NCI-H187 (cell line): Measurements from ENCODE around the gene SYNC.
A peak's percentile ranks its signal among the peaks of the same experiment; 100 is the strongest.
"Not testable (repeated sequence)": the region's sequence is repeated elsewhere in the genome, so short reads cannot be mapped to it uniquely, and the experiment has no call there.

ENCODE experiments used
- DNase-seq, 2 experiments: peaks; one replicate each; lab custom pipeline; 2025; lab: John Stamatoyannopoulos, UW

SYNC gene

DNA sequence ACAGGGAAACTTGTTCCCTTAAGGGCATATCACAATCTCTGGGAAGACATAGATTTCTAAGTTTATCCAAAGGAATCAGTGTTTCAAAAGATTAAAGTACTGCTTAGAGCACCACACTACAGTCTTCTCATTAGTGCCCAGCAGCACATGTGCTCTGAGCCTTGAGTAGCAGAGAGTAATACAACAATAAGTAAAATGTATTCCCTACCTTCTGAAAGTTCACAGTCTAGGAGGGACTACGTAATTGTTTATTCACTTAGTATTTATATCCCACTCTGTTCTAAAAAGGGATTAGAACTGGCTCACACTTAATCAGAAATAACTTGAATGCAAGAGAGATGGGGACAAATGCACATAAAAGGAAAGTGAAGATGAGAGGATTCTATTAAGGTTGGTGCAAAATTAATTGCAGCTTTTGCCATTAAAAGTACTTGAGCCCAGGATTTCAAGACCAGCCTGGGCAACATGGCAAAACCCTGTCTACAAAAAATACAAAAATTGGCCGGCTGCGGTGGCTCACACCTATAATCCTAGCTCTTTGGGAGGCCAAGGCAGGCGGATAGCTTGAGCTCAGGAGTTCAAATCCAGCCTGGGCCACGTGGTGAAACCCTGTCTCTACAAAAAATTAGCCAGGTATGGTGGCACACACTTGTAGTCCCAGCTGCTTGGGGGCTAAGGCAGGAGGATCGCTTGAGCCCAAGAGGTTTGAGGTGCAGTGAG lies 9.0 kb downstream of the SYNC start:
- no peak for DNase-seq

DNA sequence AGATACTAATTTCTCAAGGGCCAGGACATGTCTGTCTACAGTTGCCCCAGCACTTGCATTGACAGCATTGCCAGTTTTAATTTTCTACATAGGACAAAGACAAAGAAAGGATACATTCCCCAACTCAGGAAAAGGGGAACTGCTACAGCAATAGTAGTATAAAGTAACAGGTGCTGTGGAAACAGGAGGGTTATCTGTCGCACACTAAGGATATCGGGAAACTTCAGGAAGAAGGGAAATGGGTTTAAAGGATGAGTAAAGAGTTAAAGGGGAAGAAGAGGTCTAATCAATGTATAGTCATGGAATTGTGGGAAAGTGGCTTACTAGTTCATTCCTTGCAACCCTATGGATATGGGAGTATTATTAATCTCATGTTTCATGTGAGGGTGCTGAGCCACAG lies 16.2 kb downstream of the SYNC start:
- DNase-seq: no peak

DNA sequence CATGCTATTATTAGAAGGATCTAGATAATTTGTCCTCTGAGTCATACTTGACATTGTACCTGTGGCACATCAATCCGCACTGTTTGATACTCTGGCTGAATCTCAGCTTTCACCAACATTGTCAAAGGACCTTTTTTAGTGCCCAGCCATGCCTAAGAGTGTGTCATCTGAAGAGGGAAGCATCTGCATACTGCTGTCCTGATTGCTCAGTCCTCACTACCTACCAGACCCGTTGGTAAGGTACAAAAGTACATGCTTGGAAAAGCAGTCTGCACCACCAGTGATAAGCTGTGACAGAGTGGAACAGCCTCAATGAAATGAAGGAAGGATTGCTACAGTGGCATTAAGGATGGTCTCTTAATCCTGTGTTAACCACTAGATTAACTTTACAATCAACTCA lies 17.1 kb downstream of the SYNC start:
- no peak for DNase-seq

DNA sequence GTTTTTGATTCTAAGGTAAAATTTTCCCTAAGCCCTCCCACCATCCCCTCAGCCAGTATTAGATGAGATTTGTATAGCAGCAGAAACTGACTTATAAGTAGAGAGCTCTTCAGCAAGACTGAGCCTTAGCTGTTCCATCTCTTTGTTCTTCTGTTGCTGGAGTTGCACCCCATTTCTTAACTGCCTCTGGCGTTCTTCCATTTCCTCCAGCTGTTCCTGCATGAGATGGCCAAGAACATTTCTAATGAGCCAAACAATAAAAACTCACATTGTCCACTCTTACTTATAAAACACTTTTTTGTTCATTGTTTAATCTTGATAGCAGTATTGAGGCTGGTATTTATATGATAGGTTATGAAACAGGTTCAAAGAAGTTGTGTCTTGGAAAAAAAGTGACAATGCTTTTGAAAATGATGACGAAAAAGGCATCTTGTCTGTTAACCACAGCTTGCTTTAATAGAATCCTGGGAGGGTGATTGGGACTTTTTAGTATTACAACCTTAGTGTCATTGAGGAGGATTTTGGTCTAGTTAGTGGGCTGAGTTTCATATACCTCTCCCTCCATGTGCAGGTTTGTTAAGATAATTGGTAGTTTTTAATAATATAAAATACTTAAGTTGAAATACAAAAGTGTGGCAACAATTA lies 18.3 kb downstream of the SYNC start:
- DNase-seq: no peak

DNA sequence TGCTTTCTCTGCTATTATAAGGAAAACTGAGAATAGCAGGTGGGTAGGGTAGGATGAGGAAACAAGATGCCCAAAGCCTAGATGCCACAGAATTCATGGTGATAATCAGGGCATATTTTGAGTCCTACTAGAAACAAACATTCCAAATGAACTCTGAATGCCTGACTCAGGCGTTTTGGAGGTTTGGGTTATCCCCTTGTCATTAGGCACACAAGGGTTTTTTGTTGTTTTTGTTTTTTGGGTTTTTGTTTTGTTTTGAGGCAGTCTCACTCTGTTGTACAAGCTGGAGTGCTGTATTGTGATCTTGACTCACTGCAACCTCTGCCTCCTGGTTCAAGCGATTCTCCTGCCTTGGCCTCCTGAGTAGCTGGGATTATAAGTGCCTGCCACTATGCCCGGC lies 19.2 kb downstream of the SYNC start:
- DNase-seq: no peak

DNA sequence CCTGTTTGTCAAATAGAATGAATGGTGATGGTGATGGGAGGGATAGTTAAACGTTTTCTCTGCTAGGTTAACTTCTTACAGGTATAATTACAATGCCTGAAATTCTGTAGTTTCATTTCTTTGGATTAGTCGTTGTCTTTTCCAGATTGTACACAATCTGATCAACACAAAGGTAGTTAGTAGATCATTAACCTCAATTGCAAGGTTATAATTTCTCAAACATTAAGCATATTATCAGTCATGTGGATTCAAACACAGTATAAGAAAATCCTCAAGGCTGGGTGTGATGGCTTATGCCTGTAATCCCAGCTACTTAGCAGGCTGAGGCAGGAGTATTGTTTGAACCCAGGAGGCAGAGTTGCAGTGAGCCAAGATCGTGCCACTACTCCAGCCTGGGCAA lies 20.6 kb downstream of the SYNC start:
- DNase-seq: no peak

DNA sequence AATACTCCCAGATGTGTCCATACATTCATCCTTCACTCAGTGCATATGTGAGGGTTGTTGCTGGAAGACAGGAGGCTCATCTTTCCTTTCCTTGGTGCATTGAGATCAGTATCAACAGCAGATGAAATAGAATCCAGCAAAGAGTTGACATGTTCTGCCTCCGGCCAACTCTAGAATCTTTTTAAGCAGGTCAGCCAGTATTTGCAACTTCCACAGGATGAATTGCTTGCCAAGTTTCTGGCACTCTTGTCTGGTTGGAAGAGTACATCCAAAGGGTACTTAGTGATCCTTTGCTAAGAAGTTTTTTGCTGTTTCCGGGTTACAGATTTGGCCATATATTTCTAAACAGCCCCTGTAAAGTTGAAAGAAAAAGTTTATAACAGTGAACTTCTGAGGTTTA lies 21.1 kb downstream of the SYNC start:
- DNase-seq: no peak

DNA sequence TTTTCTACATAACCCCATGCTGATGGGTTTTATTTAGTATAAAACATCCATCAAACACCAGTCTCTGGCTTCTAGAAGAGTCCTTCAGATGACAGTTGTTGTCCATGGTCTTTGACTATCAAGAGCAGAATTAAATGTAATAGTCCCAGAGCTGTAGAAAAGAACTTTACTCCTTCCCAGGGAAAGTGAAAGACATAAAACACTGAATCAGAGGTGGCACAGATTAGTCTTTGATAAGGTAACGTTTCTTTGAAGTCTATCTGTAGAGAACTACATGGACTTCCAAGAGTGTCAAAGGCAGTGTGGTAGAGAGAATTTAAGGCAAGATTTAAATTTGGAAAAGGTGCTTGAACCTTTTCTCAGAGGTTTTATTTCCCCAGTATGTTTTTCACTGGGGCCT lies 21.9 kb downstream of the SYNC start:
- no peak for DNase-seq

DNA sequence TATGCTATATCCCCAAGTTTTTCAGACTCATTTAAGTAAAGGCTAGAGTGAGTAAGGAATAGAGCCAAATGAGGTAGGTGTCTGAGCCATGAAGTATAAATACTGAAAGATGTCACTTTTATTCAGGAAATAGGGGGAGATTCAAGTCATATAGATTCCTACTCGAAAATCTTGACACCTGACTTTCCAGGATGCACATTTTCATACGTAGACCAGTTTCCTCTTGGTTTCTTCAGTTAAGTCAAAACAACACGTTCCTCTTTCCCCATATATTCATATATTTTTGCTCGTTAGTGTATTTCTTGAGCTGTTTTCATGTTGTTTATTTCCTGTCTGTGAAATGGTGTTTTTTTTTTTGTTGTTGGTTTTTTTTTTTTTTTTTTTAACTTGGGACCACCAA lies 22.6 kb downstream of the SYNC start:
- not testable (repeated sequence) for DNase-seq

DNA sequence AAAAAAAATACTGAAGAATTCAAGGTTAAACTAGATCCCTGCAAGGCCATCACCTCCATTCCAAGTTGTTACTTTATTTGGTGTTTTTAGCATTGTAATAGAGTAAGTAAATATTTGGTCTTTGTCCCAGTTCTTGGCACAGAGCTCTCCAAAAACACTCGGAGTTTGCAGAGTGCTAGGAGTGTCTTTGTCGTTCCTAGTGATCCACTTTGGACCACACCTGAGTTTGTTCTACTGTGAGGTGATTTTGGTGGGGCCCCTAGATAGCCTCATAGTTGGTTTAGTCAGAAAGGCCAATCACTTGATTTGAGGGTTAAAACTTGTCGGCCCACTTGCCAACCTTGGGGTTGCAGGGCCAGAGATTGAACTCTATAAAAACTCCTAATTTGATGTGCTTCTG lies 25.6 kb downstream of the SYNC start:
- DNase-seq: no peak

DNA sequence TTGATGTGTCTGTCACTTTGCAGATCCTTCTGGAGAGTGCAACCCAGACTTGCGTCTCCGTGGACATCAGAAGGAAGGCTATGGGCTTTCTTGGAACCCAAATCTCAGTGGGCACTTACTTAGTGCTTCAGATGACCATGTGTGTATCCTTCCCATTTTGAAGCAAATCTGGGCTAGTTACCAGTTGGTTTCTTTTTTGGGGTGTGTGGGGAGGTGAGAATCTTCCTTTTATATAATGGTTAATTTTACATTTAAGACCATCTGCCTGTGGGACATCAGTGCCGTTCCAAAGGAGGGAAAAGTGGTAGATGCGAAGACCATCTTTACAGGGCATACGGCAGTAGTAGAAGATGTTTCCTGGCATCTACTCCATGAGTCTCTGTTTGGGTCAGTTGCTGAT lies 33.9 kb downstream of the SYNC start:
- DNase-seq: not testable (repeated sequence)

DNA sequence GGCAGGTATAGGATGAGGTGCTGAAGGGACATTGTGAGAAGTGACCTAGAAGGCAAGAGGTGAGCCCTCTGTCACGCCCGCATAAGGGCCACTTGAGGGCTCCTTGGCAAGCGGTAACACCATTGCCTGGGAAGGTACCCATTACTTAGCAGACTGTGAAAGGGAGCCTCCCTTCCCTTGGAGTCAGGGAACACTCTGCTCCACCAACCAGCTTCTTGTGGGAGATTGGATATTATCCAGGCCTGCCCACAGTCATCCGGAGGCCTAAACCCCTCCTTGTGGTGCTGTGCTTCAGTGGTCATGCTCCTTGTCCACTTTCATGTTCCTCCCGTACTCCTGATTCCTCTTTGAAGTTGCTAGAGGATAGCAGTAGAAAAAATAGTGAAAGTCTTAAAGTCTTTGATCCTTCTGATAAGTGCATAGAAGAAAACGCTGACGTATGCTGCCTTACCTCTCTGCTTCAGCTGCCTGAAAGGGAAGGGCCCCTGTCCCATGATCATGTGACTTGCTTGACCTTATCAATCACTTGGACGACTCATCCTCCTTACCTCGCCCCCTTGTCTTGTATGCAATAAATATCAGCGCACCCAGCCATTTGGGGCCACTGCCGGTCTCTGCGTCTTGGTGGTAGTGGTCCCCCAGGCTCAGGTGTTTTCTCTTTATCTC lies 35.5 kb downstream of the SYNC start:
- no peak for DNase-seq

DNA sequence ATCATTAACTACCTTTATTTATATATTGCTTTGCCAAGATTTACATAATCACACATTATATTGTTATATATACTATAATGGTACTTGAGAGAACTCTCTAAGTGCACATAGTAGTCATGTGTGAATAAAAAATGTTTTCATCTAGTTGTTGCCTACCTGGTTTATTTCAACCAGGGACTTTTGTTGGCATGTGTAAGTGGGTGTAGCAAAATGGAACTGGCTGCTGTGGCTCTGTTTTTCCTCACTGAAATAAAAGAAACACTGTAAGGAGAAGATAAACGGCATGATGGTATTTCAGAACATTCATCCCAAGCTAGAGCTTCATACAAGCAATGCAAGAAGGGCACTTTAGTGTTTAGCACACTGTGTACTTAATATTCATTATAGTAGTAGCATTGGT lies 36.7 kb downstream of the SYNC start:
- DNase-seq: no peak

DNA sequence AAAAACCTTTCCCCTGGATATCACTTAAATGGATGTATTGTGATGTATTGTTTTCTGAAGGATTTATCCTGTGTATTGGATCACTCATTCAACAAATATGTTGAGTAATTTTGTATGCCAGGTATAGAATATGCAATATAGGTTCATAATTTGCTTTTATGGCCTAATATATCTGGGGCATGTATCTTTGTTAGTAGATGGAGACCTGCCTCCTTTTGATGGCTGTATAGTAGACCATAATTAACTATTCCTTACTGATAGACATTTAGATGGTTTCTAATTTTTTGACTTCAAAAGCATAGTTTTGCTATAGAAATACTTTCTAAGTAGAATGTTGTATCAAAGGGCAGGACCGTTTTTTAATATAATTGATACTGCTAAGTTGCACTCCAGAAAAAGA lies 43.0 kb downstream of the SYNC start:
- DNase-seq: no peak

DNA sequence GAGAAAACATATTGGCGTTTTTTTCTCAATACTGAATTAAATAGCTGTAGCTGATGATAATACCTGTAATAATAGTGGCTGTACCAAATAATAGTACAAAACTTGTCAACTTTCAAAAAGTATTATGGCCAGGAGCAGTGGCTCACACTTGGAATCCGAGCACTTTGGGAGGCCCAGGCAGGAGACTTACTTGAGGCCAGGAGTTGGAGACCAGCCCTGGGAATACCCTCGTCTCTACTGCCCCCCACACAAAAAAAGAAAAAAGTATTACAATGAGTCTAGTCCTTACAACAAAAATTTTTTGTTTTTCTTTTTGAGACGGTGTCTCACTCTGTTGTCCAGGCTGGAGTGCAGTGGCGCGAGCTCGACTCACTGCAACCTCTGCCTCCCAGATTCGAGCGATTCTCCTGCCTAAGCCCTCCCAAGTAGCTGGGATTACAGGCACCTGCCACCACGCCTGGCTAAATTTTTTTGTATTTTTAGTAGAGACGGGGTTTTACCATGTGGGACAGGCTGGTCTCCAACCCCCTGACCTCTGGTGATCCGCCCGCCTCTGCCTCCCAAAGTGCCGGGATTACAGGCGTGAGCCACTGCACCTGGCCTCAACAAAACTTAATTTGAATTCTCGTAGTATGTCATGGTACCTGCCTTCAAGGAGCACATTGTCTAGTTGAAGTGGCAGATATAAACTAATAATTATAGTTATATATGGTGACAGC lies 50.2 kb downstream of the SYNC start:
- no peak for DNase-seq

DNA sequence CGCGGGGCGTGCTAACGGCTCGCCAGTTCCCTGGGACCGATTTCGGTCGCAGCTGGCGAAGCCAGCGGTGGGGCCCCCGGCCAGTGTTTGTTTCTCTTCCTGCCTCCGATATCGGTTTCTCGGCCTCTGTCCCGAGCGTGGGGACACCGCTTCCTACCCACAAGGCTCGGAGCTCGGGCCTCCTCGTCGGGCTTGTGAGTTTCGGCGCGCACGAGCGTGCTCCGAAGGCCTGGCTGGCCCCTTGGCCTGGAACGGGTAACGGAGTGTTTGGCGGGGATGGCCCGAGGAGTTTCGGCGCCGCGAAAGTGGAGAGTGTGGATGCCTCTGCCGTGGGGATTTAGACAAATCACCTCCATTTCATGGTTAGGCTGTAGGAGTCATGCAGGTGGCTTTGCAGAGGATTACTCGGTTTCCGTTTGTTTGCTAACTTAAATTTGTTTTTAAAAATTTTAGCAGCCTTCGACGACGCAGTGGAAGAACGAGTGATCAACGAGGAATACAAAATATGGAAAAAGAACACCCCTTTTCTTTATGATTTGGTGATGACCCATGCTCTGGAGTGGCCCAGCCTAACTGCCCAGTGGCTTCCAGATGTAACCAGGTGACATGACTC lies 51.0 kb downstream of the SYNC start:
- no peak for DNase-seq

DNA sequence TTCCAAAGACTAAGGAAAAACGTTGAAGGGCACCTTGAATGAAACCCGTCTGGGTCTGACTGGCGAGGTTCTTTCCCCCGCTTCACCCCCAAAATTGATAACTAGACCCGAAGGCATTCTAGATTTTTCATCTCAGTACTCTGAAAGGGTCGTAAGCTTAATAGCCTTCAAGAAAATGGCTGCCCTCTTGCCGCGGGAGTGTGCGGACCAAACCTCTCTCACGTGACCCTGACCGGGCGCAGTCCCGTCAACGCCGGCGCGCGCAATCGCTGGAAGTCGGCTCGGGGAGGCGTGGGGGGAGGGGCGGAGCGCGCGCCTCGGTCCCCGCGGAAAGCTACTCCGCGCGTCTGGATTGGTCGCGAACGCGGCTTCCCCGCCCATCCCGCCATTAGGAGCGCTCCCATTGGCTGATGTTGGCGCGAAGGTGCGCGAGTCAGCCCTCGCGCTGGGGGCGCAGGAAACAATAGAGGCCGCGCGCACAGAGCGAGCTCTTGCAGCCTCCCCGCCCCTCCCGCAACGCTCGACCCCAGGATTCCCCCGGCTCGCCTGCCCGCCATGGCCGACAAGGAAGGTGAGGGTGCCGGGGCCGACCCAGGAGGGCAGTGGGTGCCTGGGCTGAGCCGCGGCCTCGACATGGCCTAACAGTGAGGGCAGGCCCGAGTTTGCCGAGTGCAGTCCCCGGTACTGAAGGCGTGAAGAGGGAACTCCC lies 51.7 kb downstream of the SYNC start, which contains the start of gene RBBP4:
Gene RBBP4, plus strand, starts transcription at position 457 of the 709 bp plus-strand sequence. Its CDS starts 99 bp downstream, at position 556.
- peak; percentile 92 to 95 for DNase-seq

DNA sequence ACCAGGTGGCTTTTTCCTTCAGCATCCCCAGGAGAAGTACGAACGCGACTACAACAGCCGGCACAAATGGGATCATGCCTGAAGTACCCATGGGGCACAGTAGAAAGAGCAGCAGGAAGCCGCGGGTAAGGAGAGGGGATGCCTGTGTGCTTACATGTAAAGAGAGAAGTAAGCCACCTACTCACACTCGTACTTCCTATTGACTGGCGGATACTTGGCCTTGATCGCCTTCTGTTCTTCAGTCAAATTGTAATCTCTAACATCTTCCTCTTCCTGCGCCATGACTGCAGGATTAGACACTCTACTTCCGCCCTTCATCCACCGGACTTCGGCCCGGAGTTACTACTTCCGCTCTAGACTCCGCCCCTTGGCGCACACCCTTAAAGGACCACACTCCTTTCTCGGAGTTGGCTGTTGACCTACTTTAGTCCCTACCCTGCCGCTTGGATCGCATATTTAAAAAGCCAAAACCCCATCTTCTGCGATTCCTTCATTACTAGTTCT lies 52.3 kb downstream of the SYNC start, which contains the start of gene ZBTB8OS:
Gene ZBTB8OS, minus strand, starts transcription at position 303 of the 504 bp plus-strand sequence. Its CDS starts 21 bp downstream, at position 282.
- DNase-seq: peak; percentile 78 to 92

DNA sequence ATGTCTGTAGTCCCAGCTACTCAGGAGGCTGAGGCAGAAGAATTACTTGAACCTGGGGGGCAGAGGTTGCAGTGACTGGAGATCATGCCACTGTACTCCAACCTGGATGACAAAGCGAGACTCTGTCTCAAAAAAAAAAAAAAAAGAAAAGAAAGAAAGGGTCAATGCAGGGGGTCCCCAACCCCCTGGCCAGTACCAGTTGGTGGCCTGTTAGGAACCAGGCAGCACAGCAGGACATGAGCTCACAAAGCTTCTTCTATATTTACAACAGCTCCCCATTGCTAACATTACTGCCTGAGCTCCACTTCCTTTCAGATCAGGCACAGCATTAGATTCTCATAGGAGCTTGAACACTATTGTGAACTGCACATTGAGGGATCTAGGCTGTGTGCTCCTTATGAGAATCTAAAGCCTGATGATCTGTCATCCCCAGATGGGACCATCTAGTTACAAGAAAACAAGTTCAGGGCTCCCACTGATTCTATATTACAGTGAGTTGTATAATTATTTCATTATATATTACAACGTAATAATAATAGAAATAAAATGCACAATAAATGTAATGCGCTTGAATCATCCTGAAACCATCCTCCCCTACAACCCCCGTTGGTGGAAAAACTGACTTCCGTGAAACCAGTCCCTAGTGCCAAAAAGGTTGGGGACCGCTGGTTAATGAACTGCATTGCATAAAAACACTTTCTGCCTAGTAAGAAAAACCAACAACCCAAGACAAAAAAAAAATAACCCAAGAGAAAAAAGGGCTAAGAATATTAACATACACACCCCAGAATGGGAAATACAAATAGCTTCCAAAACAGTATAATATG lies 55.0 kb downstream of the SYNC start:
- DNase-seq: no peak

DNA sequence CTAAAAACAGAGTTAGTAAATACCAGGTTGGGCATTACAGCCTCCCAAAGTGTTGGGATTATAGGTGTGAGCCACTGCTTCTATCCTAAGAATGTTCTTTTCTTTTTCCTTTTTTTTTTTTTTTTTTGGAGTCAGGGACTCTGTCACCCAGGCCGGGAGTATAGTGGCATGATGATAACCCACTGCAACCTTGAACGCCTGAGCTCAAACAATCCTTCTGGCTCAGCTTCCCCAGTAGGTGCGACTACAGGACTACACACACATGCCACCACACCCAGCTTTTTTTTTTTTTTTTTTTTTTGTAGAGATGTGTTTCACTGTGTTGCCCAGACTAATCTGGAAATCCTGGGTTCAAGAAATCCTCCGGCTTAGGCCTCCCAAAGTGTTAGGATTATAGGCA lies 58.1 kb downstream of the SYNC start:
- DNase-seq: no peak
